Glutamatergic neuron (in vitro differentiated cells): ENCODE results near the gene MRO. TPM values are rescaled to one million over a fixed set of nuclear protein-coding genes. Genes with fewer than 3 reads are reported as not detected.

Source experiments
- DNase-seq: peaks from one replicate; pipeline ENCODE4 v3.0.0; 2022
- H3K27ac Mint-ChIP-seq: one replicate; pipeline ENCODE4 v1.8.0; 2020; ENCODE audit warnings: mild to moderate bottlenecking, mixed read lengths, inconsistent platforms; ENCODE audit not compliant: unreplicated experiment
- H3K27me3 Mint-ChIP-seq: one replicate; pipeline ENCODE4 v1.8.0; 2020; ENCODE audit warnings: mild to moderate bottlenecking, moderate library complexity, mixed read lengths, inconsistent platforms; ENCODE audit not compliant: unreplicated experiment
- H3K36me3 Mint-ChIP-seq: one replicate; pipeline ENCODE4 v1.8.0; 2020; ENCODE audit warnings: mild to moderate bottlenecking, mixed read lengths, inconsistent platforms; ENCODE audit not compliant: unreplicated experiment
- H3K4me1 Mint-ChIP-seq: one replicate; pipeline ENCODE4 v1.8.0; 2020; ENCODE audit warnings: mild to moderate bottlenecking, low read depth, mixed read lengths, inconsistent platforms; ENCODE audit not compliant: unreplicated experiment
- H3K4me3 Mint-ChIP-seq: one replicate; pipeline ENCODE4 v1.8.0; 2020; ENCODE audit warnings: mild to moderate bottlenecking, mixed read lengths, inconsistent platforms; ENCODE audit not compliant: unreplicated experiment
- H3K9me3 Mint-ChIP-seq: one replicate; pipeline ENCODE4 v1.8.0; 2020; ENCODE audit warnings: mild to moderate bottlenecking, moderate library complexity, mixed read lengths, inconsistent platforms; ENCODE audit not compliant: unreplicated experiment
- CTCF ChIP-seq: fragments of 200-600 bp; sonication (generic); IDR thresholded peaks from one replicate; pipeline ENCODE4 v1.5.0; 2021; ENCODE audit not compliant: partially characterized antibody, unreplicated experiment
- long read RNA-seq: library from polyadenylated mRNA; unstranded; transcript quantifications from one replicate; pipeline ENCODE4 v2.0.0, GENCODE V29; 2020; ENCODE audit not compliant: unreplicated experiment
- total RNA-seq: library from RNA; stranded (reverse); fragmentation: NEBNext Ultra II Directional; extraction: Animal tissue kit (Norgen Biotek cat#: 25700); gene quantifications from one replicate; pipeline ENCODE4 v1.2.1, GENCODE V29; 2021; ENCODE audit not compliant: unreplicated experiment

The MRO gene
- not detected for total RNA-seq
- long read RNA-seq: 0 reads

- H3K9me3 Mint-ChIP-seq: no peaks in the 10 kb centered on the region
- no peak within 1 kb of the TSS for H3K27ac Mint-ChIP-seq
- no peaks in the 10 kb centered on the region for H3K36me3 Mint-ChIP-seq
- DNase-seq: peak; percentile 90
- H3K27me3 Mint-ChIP-seq: peaks cover 2% of the 10 kb centered on the region
- no peak within 1 kb of the TSS for H3K4me3 Mint-ChIP-seq
- TF ChIP-seq CTCF: peak; percentile 82
- H3K4me1 Mint-ChIP-seq: no peaks in the 10 kb centered on the region
These were observed at the start of gene MRO for GRCh38 chr18:50819728-50820378. TSS of gene MRO (minus strand) at chr18:50820016. CDS start at chr18:50809400, 10,616 bp downstream.

- Mint-ChIP-seq H3K27me3 (no peaks in the 10 kb centered on the region), H3K36me3 (no peaks in the 10 kb centered on the region), H3K4me1 (no peaks in the 10 kb centered on the region), H3K4me3 (no peak overlapping the region), H3K9me3 (no peaks in the 10 kb centered on the region), H3K27ac (no peak overlapping the region)
- no peak for TF ChIP-seq CTCF
- DNase-seq: no peak
These were observed 49.3 kb upstream of the MRO start for GRCh38 chr18:50869150-50869549.

- Mint-ChIP-seq H3K4me1 (no peaks in the 10 kb centered on the region), H3K4me3 (no peak overlapping the region), H3K27me3 (no peaks in the 10 kb centered on the region), H3K27ac (no peak overlapping the region), H3K36me3 (no peaks in the 10 kb centered on the region), H3K9me3 (no peaks in the 10 kb centered on the region)
- TF ChIP-seq CTCF: no peak
- no peak for DNase-seq
These were observed 46.9 kb upstream of the MRO start for GRCh38 chr18:50866765-50867164.

GRCh38 chr18:50863840-50864375, 44.1 kb upstream of the MRO start:
- Mint-ChIP-seq H3K27ac (no peak overlapping the region), H3K9me3 (no peaks in the 10 kb centered on the region), H3K36me3 (no peaks in the 10 kb centered on the region), H3K27me3 (no peaks in the 10 kb centered on the region), H3K4me3 (no peak overlapping the region), H3K4me1 (peaks cover 6% of the 10 kb centered on the region)
- no peak for DNase-seq
- no peak for TF ChIP-seq CTCF

- H3K27ac Mint-ChIP-seq: no peak overlapping the region
- TF ChIP-seq CTCF: no peak
- DNase-seq: no peak
- peaks cover 6% of the 10 kb centered on the region for H3K4me1 Mint-ChIP-seq
- no peak overlapping the region for H3K4me3 Mint-ChIP-seq
- no peaks in the 10 kb centered on the region for H3K27me3 Mint-ChIP-seq
- H3K36me3 Mint-ChIP-seq: no peaks in the 10 kb centered on the region
- no peaks in the 10 kb centered on the region for H3K9me3 Mint-ChIP-seq
These were observed 42.6 kb upstream of the MRO start for GRCh38 chr18:50862401-50862800.
